Measurements from ENCODE around the gene LAMA5. TPM values are rescaled to one million over a fixed set of nuclear protein-coding genes. Genes with fewer than 3 reads are reported as not detected.

The LAMA5 gene
- polyA plus RNA-seq, 2 of the 4 experiments (the other 2 are of a cell fraction): 20.4 to 196 TPM

- TF ChIP-seq REST (IDR thresholded peaks at IDR 0.05) (no peak), MAX (IDR thresholded peaks at IDR 0.05) (peak; percentile 87), EHMT2 (IDR thresholded peaks at IDR 0.05; ENCODE audit: low read depth) (no peak)
These were observed 700 bp upstream of the LAMA5 start (continued) for GRCh38 chr20:62367633-62368391.

- ATAC-seq (peak in 1 of 2 experiments; percentile 1; a peak in 2 of 6 replicates), DNase-seq (ENCODE audit: low read depth in 1 of 2, low spot score in 1 of 2) (peak in 1 of 2 experiments; percentile 65), FAIRE-seq (no peak)
- H3K4me3 ChIP-seq: peak overlapping the region; percentile 100
- no peak for TF ChIP-seq ESRRA (IDR thresholded peaks at IDR 0.05; ENCODE audit: borderline replicate concordance, low read length)
- no peak for TF ChIP-seq MYC (IDR thresholded peaks at IDR 0.05; ENCODE audit: borderline replicate concordance, low read length)
- TF ChIP-seq MAX (IDR thresholded peaks at IDR 0.05): peak; percentile 54; the same call in 1 of the 2 replicates
- no peak for TF ChIP-seq POLR2A (IDR thresholded peaks at IDR 0.05; ENCODE audit: low read length)
- TF ChIP-seq RNF2 (IDR thresholded peaks at IDR 0.05; ENCODE audit: borderline replicate concordance, low read depth): peak; percentile 65; the same call in 1 of the 2 replicates
- TF ChIP-seq MAZ (IDR thresholded peaks at IDR 0.05; ENCODE audit: borderline replicate concordance, low read depth, low read length): no peak
- TF ChIP-seq GATA3 (IDR thresholded peaks at IDR 0.05; ENCODE audit: borderline replicate concordance): peak; percentile 14; the same call in 1 of the 2 replicates
- TF ChIP-seq PHF8 (IDR thresholded peaks at IDR 0.05; ENCODE audit: borderline replicate concordance, low read depth): 0 out of 2 replicates have a peak, but pooled peaks have one; percentile 14
- no peak for TF ChIP-seq MAFK (IDR thresholded peaks at IDR 0.05; ENCODE audit: partially characterized antibody)
- H3K4me2 ChIP-seq: peak overlapping the region; percentile 91
- peak overlapping the region; percentile 97 to 99 for H3K27ac ChIP-seq
- ChIA-PET POLR2A (interaction anchor here (0.7 to 5.0 kb wide), 4 partner anchors 9 to 63 kb away, joined by 3 to 61 read pairs (median 16); partner anchors contain the start of gene ADRM1), CTCF (interaction anchor here (6.5 to 12.6 kb wide), 4 partner anchors 9 to 65 kb away, joined by 42 to 290 read pairs (median 100); partner anchors contain the start of gene ADRM1)
- 1% methylated on average over 25 of the region's 72 CpGs for WGBS (ENCODE audit: missing lambda C conversion rate)
- H3K9me3 ChIP-seq: no peaks in the 10 kb centered on the region
- H3K4me1 ChIP-seq: peaks cover 60% of the 10 kb centered on the region
These were observed 559 bp downstream of the LAMA5 start for GRCh38 chr20:62366370-62367135.

GRCh38 chr20:62365814-62366369 is 1.2 kb downstream of the LAMA5 start:
- whole genome bisulfite sequencing (ENCODE audit: missing lambda C conversion rate): 8% methylated on average over 2 of the region's 10 CpGs
- POLR2A ChIA-PET: interaction anchor here (0.7 to 5.0 kb wide), 5 partner anchors 8 to 62 kb away, joined by 3 to 61 read pairs (median 6); partner anchors contain the start of genes ADRM1 and RPS21
- Histone ChIP-seq H3K4me1 (peaks cover 60% of the 10 kb centered on the region), H3K4me3 (peak overlapping the region; percentile 100), H3K9me3 (no peaks in the 10 kb centered on the region), H3K4me2 (peak overlapping the region; percentile 91), H3K27ac (peak overlapping the region; percentile 97 to 99)
- ATAC-seq (peak in 1 of 2 experiments; percentile 30; a peak in 3 of 6 replicates), DNase-seq (ENCODE audit: low read depth in 1 of 2, low spot score in 1 of 2) (peak in 1 of 2 experiments; percentile 85), FAIRE-seq (no peak)
- CTCF ChIA-PET: interaction anchor here (1.4 to 12.6 kb wide), 6 partner anchors 9 to 64 kb away, joined by 9 to 290 read pairs (median 68); partner anchors contain the start of gene ADRM1
- TF ChIP-seq TFCP2L1 (CRISPR knock-in tag; IDR thresholded peaks at IDR 0.05) (no peak), JUN (IDR thresholded peaks at IDR 0.05) (peak in 1 of 2 experiments; percentile 54; a peak in 2 of 5 replicates), SREBF2 (IDR thresholded peaks at IDR 0.05) (no peak), RNF2 (IDR thresholded peaks at IDR 0.05; ENCODE audit: borderline replicate concordance, low read depth) (no peak), MAZ (IDR thresholded peaks at IDR 0.05; ENCODE audit: borderline replicate concordance, low read depth, low read length) (peak; percentile 48; the same call in 1 of the 2 replicates), KDM1A (IDR thresholded peaks at IDR 0.05; ENCODE audit: low read depth) (no peak), POLR2A (IDR thresholded peaks at IDR 0.05; ENCODE audit: low read length) (peak; percentile 39), BCL3 (IDR thresholded peaks at IDR 0.05) (0 out of 3 replicates have a peak, but pooled peaks have one; percentile 17)

All from A549 (cell line).